IPS-NIHi7 (cell line): ENCODE measurements around the gene NFATC4.
"Not testable (repeated sequence)": the region's sequence is repeated elsewhere in the genome, so short reads cannot be mapped to it uniquely, and the experiment has no call there.

Experiments used
- DNase-seq: peaks from one replicate; pipeline ENCODE4 v3.0.0; 2012; ENCODE audit warnings: mixed read lengths; ENCODE audit errors: extremely low spot score

The NFATC4 gene

GRCh38 chr14:24339284-24340151, 28.5 kb upstream of the NFATC4 start, which contains the start of gene RIPK3:
TSS of gene RIPK3 (minus strand) at chr14:24339991. CDS start at chr14:24339826, 165 bp downstream.
- DNase-seq: peak; percentile 60

GRCh38 chr14:24340606-24341005, 27.4 kb upstream of the NFATC4 start:
- no peak for DNase-seq

- DNase-seq: no peak
Observed at GRCh38 chr14:24342889-24343288, 25.1 kb upstream of the NFATC4 start.

GRCh38 chr14:24343795-24344660, 24.0 kb upstream of the NFATC4 start:
- DNase-seq: no peak

GRCh38 chr14:24347134-24347533, 20.9 kb upstream of the NFATC4 start:
- DNase-seq: no peak

GRCh38 chr14:24348186-24348585, 19.8 kb upstream of the NFATC4 start:
- no peak for DNase-seq

GRCh38 chr14:24349742-24350141, 18.2 kb upstream of the NFATC4 start:
- no peak for DNase-seq

- no peak for DNase-seq
Observed at GRCh38 chr14:24351517-24351916, 16.5 kb upstream of the NFATC4 start.

GRCh38 chr14:24353559-24354481, 14.2 kb upstream of the NFATC4 start:
- no peak for DNase-seq

- DNase-seq: not testable (repeated sequence)
Observed at GRCh38 chr14:24354482-24354825, 13.5 kb upstream of the NFATC4 start.

- DNase-seq: no peak
Observed at GRCh38 chr14:24355009-24355408, 13.0 kb upstream of the NFATC4 start.

- no peak for DNase-seq
Observed at GRCh38 chr14:24356208-24356607, 11.8 kb upstream of the NFATC4 start.

- no peak for DNase-seq
Observed at GRCh38 chr14:24360281-24360680, 7.7 kb upstream of the NFATC4 start.

- DNase-seq: no peak
Observed at GRCh38 chr14:24361326-24361725, 6.7 kb upstream of the NFATC4 start.

GRCh38 chr14:24362241-24362960, 5.6 kb upstream of the NFATC4 start:
- no peak for DNase-seq

GRCh38 chr14:24363401-24363800, 4.6 kb upstream of the NFATC4 start:
- no peak for DNase-seq

- no peak for DNase-seq
Observed at GRCh38 chr14:24364841-24365240, 3.1 kb upstream of the NFATC4 start.

- peak; percentile 88 for DNase-seq
Observed at GRCh38 chr14:24365600-24366412, 2.2 kb upstream of the NFATC4 start.

- DNase-seq: no peak
Observed at GRCh38 chr14:24366413-24366720, 1.6 kb upstream of the NFATC4 start.
